HG03103 (cell line): ENCODE data around the gene TMEM94.
"Not testable (repeated sequence)": the region's sequence is repeated elsewhere in the genome, so short reads cannot be mapped to it uniquely, and the experiment has no call there.

Experiments used
- ATAC-seq: cut with Tn5 transposase; IDR thresholded peaks from one replicate; pipeline ENCODE4 v1.9.1; 2021; ENCODE audit warnings: low read depth; ENCODE audit not compliant: unreplicated experiment

Gene TMEM94

GRCh38 chr17:75475144-75475835 is 18.9 kb downstream of the TMEM94 start:
- no peak for ATAC-seq

DNA sequence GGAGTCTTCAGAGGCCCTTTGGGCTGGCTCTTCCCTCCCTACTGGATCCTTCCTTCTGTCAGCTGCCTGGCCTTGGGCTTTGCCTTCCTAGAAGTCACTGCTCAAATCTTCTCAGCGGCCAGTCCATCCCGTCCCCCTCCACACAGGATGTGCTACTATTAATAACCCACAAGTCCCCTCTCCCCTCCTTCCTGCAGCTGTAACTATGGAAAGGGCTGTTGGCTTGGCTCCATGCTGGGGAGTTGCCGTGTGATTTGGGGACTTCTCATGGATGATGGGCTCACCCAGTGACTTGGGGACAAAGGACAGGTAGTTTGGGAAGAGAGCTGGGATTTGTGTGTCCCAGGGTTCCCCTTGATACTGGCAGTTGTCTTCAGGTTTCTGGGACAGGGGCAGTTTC is 19.4 kb downstream of the TMEM94 start:
- no peak for ATAC-seq

GRCh38 chr17:75476271-75476671 is 19.8 kb downstream of the TMEM94 start:
- ATAC-seq = no peak

GRCh38 chr17:75476752-75477489 is 20.5 kb downstream of the TMEM94 start:
- no peak for ATAC-seq

DNA sequence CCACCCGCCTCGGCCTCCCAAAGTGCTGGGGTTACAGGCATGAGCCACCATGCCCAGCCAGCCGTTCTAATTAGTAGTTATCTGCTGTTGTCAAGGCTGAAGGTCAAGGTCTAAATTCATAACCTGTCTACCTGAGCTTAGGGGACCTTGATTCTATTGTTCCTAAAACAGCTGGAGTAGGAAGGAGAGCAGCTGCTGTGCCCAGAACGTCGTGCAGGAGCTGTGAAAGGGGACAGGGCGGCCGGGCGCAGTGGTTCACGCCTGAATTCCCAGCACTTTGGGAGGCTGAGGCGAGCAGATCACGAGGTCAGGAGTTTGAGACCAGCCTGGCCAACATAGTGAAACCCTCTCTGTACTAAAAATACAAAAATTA is 21.0 kb downstream of the TMEM94 start:
- not testable (repeated sequence) for ATAC-seq

DNA sequence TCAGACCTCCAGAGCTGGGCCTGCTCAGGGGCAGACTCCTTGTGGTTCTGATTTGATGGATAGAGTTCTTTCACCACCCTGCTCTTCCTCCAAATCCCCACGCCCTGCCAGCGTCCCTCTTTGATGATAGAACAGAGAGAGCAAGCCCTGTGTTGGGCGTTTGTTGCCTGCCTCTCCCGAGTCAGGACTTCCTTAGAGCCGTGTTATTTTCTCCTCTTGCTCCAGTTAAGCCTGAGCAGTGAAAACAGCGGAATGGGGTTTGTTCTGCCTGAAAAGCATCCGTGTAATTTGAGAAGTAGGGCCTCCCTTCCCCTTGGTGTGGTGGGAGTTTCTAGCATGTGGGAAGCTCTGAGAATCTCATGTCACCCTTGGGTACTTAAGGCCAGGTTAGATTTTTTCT is 22.1 kb downstream of the TMEM94 start:
- no peak for ATAC-seq

GRCh38 chr17:75480281-75480680 is 23.8 kb downstream of the TMEM94 start:
- no peak for ATAC-seq

GRCh38 chr17:75481194-75482068 is 25.0 kb downstream of the TMEM94 start:
- no peak for ATAC-seq

GRCh38 chr17:75482098-75482942 is 25.9 kb downstream of the TMEM94 start:
- ATAC-seq = no peak

- ATAC-seq = no peak
Measured at GRCh38 chr17:75485688-75486087, 29.3 kb downstream of the TMEM94 start.

- ATAC-seq = no peak
Measured at GRCh38 chr17:75486151-75486550, 29.7 kb downstream of the TMEM94 start.

DNA sequence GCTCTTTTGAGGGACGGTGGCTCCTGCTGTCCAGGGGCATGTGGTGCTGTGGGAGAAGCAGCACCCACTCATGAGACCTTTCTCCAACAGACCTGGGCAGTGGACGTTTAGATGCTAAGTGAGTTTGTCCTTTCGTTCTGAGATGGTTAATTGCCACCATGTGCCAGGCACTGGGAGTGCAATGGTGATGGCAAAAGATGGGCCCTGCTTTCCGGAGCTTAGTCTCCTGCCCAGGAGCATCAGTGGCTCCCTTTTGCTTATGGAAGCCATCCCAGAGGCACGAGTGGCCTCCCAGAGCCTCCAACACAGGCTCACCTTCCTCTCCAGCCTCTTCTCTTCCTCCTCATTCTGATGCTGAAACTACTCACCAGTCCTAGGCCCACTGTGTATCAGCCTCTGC is 30.5 kb downstream of the TMEM94 start:
- ATAC-seq = no peak

DNA sequence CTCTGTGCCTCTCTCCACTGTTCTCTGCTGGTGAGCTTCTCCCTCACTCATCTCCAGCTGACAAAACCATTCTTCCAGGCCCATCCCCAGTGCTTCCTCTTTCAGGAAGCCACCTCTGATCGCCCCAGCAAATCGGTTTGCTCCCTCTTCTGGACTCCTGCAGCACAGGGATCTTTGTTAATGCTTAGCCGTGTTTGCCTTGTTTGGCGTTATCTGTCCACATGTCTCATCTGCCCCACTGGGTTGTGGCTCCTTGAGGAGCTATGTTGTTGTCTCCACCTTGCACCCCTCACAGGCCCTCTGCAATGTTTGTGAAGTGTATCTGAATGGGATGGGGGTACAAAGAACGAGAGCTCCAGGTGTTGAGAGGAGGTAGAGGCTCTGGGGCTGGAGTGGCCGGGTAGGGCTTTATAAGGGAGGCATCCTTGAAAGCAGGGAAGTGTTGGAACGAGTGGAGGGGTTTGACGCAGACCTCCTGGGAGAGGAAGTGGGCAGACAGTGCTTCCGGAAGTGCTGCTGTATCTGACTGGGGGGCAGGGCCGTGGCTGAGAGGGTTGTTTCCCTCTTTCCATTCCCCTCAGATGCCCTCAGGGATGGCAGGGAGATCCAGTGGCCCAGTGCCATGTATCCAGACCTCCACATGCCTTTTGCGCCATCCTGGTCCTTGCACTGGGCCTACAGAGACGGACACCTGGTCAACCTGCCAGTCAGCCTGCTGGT is 31.1 kb downstream of the TMEM94 start:
- no peak for ATAC-seq

DNA sequence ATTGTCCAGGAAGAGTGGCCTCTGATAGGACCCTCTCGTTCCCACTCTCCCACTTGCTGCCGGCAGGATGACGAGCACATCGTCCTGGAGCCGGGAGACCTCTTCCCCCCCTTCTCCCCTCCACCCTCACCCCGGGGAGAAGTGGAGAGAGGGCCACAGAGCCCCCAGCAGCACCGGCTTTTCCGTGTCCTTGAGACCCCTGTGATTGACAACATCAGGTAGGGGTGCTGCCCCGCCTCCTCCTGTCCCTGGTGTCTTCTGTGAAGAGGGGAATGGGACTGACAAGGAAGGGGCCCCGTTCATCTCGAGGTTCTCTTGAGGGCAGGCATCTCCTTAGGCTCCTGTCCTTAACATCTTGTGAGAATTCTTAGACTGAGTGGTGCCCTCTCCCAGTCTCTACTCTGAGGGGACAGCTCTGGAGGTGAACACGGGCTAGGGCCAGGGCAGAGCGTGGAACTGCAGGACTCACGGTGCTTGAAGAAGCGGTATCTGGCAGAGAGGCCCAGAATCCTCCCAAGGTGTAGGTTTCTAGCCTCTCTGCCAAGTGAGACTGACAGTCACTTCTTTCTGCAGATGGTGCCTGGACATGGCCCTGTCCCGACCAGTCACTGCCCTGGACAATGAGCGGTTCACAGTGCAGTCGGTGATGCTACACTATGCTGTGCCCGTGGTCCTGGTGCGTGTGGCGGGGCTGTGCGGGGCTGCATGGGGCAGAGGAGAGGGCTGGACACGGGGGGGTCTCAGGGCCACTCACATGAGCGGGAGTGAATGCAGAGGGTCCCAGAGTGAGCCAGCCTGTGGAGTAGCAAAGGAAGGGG is 32.5 kb downstream of the TMEM94 start:
- no peak for ATAC-seq

- no peak for ATAC-seq
Measured at GRCh38 chr17:75489511-75489955, 33.1 kb downstream of the TMEM94 start.

GRCh38 chr17:75490173-75490743 is 33.8 kb downstream of the TMEM94 start:
- ATAC-seq = no peak

DNA sequence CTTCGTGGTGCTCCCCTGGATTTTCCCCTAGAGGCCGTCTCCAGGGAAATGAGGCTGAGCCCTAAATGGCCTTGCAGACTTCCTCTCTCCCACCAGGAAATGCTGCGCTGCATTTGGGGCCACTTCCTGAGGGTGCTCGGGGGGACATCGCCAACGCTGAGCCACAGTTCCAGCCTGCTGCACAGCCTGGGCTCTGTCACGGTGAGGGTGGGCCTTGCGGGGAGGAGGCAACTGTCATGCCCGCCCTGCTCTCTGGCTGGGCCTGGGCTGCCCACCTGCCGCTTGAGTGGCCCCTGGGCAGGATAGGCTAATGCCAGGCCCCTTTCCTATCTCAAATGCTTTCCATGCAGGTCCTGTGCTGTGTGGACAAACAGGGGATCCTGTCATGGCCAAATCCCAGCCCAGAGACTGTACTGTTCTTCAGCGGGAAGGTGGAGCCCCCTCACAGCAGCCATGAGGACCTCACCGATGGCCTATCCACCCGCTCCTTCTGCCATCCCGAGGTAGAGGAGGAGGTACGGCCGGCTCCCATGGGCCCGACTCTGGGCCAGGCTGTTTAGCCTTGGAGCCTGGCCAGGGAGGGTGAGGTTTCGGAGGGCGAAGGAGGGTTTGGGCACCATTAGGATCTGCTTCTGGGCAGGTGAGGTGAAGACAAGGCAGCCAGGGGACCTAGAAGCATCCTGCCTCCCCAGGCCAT is 34.7 kb downstream of the TMEM94 start:
- ATAC-seq = no peak

GRCh38 chr17:75491680-75492079 is 35.2 kb downstream of the TMEM94 start:
- ATAC-seq = no peak
